GM12892 (cell line): ENCODE results near the gene KLK2.

Experiments
- POLR2A ChIP-seq: IDR thresholded peaks from 2 replicates; pipeline ENCODE4 v1.6.1; 2011; ENCODE audit warnings: low read depth, low read length, control low read depth
- POLR2AphosphoS5 ChIP-seq: IDR thresholded peaks from 2 replicates; pipeline ENCODE4 v1.6.1; 2011; ENCODE audit warnings: low read depth, low read length, control low read depth
- TAF1 ChIP-seq: IDR thresholded peaks from 2 replicates; pipeline ENCODE4 v1.6.1; 2011; ENCODE audit warnings: low read depth, mild to moderate bottlenecking, control low read depth, low read length, borderline replicate concordance

DNA sequence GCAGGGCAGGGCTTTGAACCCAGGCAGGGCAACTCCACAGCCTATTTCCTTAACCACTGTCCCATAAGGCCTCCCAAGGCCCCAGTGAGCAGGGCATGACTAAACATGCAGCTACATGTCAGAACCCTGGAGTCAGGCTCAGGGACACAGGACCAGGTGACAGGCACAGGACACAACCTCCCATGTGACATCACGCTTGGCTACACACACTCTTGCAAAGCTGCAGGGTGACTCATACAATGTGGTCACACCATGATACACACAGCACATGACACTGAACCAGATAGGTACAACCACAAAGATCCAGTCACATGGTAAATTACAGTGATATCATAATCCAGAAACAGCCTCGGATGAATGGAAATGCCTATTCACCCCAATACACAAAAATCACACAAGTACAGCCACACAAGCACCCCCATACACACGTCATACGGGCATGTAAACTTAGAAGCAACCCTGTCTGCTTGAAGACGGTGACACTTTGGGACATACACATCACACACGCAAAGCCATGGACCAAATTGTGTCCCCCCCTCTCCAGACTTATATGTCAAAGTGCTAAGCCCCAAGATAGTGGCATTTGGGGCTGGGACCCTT is 23.5 kb downstream of the KLK2 start:
- TF ChIP-seq POLR2A (no peak), POLR2AphosphoS5 (0 out of 2 replicates have a peak, but pooled peaks have one; percentile 16), TAF1 (no peak)
